ENCODE results near the gene MASTL. TPM values are rescaled to one million over a fixed set of nuclear protein-coding genes. Genes with fewer than 3 reads are reported as not detected.
"Not testable (repeated sequence)": the region's sequence is repeated elsewhere in the genome, so short reads cannot be mapped to it uniquely, and the experiment has no call there.

Gene MASTL
- total RNA-seq, 1 experiment from 2014 or later: 40.2 TPM

DNA sequence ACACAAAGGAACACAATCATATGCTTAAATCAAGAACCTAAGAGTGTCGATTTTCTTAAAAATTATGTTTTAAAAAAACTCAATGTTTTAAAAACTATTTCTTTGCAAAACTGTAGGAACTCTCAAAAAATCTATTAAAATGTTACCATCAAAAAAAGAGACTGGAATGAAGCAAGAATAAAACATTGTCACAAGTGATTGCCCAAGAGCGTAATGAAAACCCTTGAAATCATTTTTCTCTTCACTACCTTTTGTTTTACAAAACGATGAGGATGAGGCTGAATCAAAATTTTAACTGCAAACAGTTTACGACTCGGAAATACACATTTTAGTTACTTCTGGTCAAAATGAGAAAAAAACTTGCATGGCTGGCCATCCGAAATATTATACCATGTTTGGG lies 1.8 kb upstream of the MASTL start:
- BruUV-seq (replicated peaks): no TSS peak
- Mint-ChIP-seq H3K4me3 (ENCODE audit: unreplicated experiment) (peak overlapping the region; percentile 99), H3K9me3 (ENCODE audit: unreplicated experiment) (no peaks in the 10 kb centered on the region), H3K27ac (ENCODE audit: unreplicated experiment) (peak overlapping the region; percentile 100), H3K27me3 (ENCODE audit: insufficient read depth, unreplicated experiment) (no peaks in the 10 kb centered on the region), H3K36me3 (ENCODE audit: insufficient read depth, unreplicated experiment) (peaks cover 82% of the 10 kb centered on the region), H3K4me1 (ENCODE audit: low read depth, unreplicated experiment) (peaks cover 33% of the 10 kb centered on the region)
- Histone ChIP-seq H3K27me3 (replicated peaks; ENCODE audit: control insufficient read depth, insufficient read depth, low read length) (no peaks in the 10 kb centered on the region), H3K4me1 (peaks cover 14% of the 10 kb centered on the region; the same call in 1 of the 2 replicates), H3K4me3 (ENCODE audit: low read depth, low read length) (peak overlapping the region; percentile 52), H3K36me3 (ENCODE audit: control insufficient read depth, insufficient read depth, low read length) (no peaks in the 10 kb centered on the region), H3K9me3 (no peaks in the 10 kb centered on the region)
- POLR2A ChIA-PET: interaction anchor here (1.2 to 1.6 kb wide), 3 partner anchors 53 to 89 kb away, joined by 4 to 13 read pairs (median 6); partner anchors contain the start of gene ANKRD26
- no peak for DNase-seq
- intact Hi-C loops (cut with micrococcal nuclease; ENCODE audit: unreplicated experiment): loop anchor here (5.0 kb wide), 1 partner anchor 256 kb away; no protein-coding TSS in a partner anchor
- CTCF ChIA-PET: no interaction called here
- TF ChIP-seq, protein P1, sequence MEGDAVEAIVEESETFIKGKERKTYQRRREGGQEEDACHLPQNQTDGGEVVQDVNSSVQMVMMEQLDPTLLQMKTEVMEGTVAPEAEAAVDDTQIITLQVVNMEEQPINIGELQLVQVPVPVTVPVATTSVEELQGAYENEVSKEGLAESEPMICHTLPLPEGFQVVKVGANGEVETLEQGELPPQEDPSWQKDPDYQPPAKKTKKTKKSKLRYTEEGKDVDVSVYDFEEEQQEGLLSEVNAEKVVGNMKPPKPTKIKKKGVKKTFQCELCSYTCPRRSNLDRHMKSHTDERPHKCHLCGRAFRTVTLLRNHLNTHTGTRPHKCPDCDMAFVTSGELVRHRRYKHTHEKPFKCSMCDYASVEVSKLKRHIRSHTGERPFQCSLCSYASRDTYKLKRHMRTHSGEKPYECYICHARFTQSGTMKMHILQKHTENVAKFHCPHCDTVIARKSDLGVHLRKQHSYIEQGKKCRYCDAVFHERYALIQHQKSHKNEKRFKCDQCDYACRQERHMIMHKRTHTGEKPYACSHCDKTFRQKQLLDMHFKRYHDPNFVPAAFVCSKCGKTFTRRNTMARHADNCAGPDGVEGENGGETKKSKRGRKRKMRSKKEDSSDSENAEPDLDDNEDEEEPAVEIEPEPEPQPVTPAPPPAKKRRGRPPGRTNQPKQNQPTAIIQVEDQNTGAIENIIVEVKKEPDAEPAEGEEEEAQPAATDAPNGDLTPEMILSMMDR (IDR thresholded peaks at IDR 0.05; ENCODE audit: insufficient read depth in 1 of 2, low read depth in 1 of 2, low read length in 1 of 2, severe bottlenecking in 1 of 2, unreplicated experiment in 1 of 2): no peak

DNA sequence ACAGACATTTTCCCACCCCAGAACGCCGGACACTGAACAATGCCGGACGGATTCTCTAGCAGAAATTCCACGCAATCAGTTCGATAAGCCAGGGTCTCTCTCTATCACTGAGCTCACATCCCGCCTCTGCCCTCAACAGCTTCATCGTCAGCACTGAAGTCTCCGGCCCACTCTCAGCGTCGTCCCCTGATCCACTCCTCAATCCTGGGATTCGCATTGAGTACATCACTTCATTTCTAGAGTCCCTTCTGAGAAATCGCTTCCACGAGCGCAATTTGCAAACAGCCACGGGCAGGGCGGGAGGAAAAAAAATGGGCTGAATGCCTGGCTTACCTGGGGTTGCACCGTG lies 1.3 kb upstream of the MASTL start:
- ChIA-PET CTCF (interaction anchor here (0.5 to 1.2 kb wide), 6 partner anchors 13 to 70 kb away, joined by 3 to 8 read pairs (median 4); partner anchors contain the start of gene ANKRD26), POLR2A (interaction anchor here (0.6 to 1.6 kb wide), 4 partner anchors 53 to 171 kb away, joined by 4 to 13 read pairs (median 5); partner anchors contain the start of gene ANKRD26)
- Mint-ChIP-seq H3K9me3 (ENCODE audit: unreplicated experiment) (no peaks in the 10 kb centered on the region), H3K4me1 (ENCODE audit: low read depth, unreplicated experiment) (peaks cover 33% of the 10 kb centered on the region), H3K27ac (ENCODE audit: unreplicated experiment) (peak overlapping the region; percentile 100), H3K27me3 (ENCODE audit: insufficient read depth, unreplicated experiment) (no peaks in the 10 kb centered on the region), H3K36me3 (ENCODE audit: insufficient read depth, unreplicated experiment) (peaks cover 82% of the 10 kb centered on the region), H3K4me3 (ENCODE audit: unreplicated experiment) (peak overlapping the region; percentile 99)
- Histone ChIP-seq H3K27me3 (replicated peaks; ENCODE audit: control insufficient read depth, insufficient read depth, low read length) (no peaks in the 10 kb centered on the region), H3K36me3 (ENCODE audit: control insufficient read depth, insufficient read depth, low read length) (no peaks in the 10 kb centered on the region), H3K4me3 (ENCODE audit: low read depth, low read length) (peak overlapping the region; percentile 52), H3K4me1 (peaks cover 14% of the 10 kb centered on the region; the same call in 1 of the 2 replicates), H3K9me3 (no peaks in the 10 kb centered on the region)
- intact Hi-C loops (cut with micrococcal nuclease; ENCODE audit: unreplicated experiment): loop anchor here (1.0 to 5.0 kb wide), 3 partner anchors 53 to 257 kb away; partner anchors contain the start of genes ACBD5 and ANKRD26
- BruUV-seq (replicated peaks): TSS peak; percentile 51
- TF ChIP-seq, protein P1 (IDR thresholded peaks at IDR 0.05; ENCODE audit: insufficient read depth in 1 of 2, low read depth in 1 of 2, low read length in 1 of 2, severe bottlenecking in 1 of 2, unreplicated experiment in 1 of 2): no peak
- no peak for DNase-seq

DNA sequence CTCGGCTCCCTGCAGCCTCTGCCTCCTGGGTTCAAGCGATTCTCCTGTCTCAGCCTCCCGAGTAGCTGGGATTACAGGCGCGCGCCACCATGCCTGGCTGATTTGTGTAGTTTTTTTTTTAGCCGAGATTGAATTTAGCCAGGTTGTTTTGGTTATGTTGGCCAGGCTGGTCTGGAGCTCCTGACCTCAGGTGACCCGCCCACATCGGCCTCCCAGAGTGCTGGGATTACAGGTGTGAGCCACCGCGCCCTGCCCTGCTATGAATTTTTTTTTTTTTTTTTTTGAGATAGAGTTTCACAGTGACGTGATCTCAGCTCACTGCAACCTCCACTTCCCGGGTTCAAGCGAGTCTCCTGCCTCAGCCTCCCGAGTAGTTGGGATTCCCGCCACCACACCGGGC lies 1.4 kb downstream of the MASTL start:
- peak overlapping the region; percentile 99 for H3K4me3 Mint-ChIP-seq (ENCODE audit: unreplicated experiment)
- peaks cover 14% of the 10 kb centered on the region; the same call in 1 of the 2 replicates for H3K4me1 ChIP-seq
- CTCF ChIA-PET: interaction anchor here (0.9 kb wide), 1 partner anchor 129 kb away, joined by 3 read pairs; no protein-coding TSS in a partner anchor
- H3K4me3 ChIP-seq (ENCODE audit: low read depth, low read length): peak overlapping the region; percentile 52
- POLR2A ChIA-PET: interaction anchor here (0.6 kb wide), 1 partner anchor 256 kb away, joined by 3 read pairs; no protein-coding TSS in a partner anchor
- BruUV-seq (replicated peaks); H3K27me3 ChIP-seq (replicated peaks; ENCODE audit: control insufficient read depth, insufficient read depth, low read length); H3K9me3 ChIP-seq; H3K27me3 Mint-ChIP-seq (ENCODE audit: insufficient read depth, unreplicated experiment); H3K9me3 Mint-ChIP-seq (ENCODE audit: unreplicated experiment); H3K36me3 ChIP-seq (ENCODE audit: control insufficient read depth, insufficient read depth, low read length): not testable (repeated sequence)
- peaks cover 76% of the 10 kb centered on the region for H3K36me3 Mint-ChIP-seq (ENCODE audit: insufficient read depth, unreplicated experiment)
- peak overlapping the region; percentile 100 for H3K27ac Mint-ChIP-seq (ENCODE audit: unreplicated experiment)
- DNase-seq: peak; percentile 49 to 67
- intact Hi-C loops (cut with micrococcal nuclease; ENCODE audit: unreplicated experiment): loop anchor here (1.0 kb wide), 1 partner anchor 129 kb away; no protein-coding TSS in a partner anchor
- peaks cover 27% of the 10 kb centered on the region for H3K4me1 Mint-ChIP-seq (ENCODE audit: low read depth, unreplicated experiment)

Data from Caco-2 (cell line).